Trophoblast cell (in vitro differentiated cells and primary cell): ENCODE measurements around the gene KNOP1.

Source experiments
- DNase-seq, 2 donors: peaks; one replicate each; pipeline ENCODE4 v3.0.0-alpha.2; 2016
- H2AFZ ChIP-seq: 2 replicates; pipeline ENCODE4 v1.6.1; 2013; ENCODE audit warnings: low read length, moderate library complexity, mild to moderate bottlenecking; ENCODE audit not compliant: insufficient read depth, poor library complexity
- H2AK5ac ChIP-seq: 2 replicates; pipeline ENCODE4 v1.6.1; 2013; ENCODE audit warnings: mild to moderate bottlenecking, low read length
- H2BK120ac ChIP-seq: 2 replicates; pipeline ENCODE4 v1.6.1; 2013; ENCODE audit warnings: low read length, mild to moderate bottlenecking, moderate library complexity; ENCODE audit not compliant: insufficient read depth, poor library complexity
- H2BK12ac ChIP-seq: 2 replicates; pipeline ENCODE4 v1.6.1; 2013; ENCODE audit warnings: mild to moderate bottlenecking, low read length, moderate library complexity
- H2BK5ac ChIP-seq: 2 replicates; pipeline ENCODE4 v1.6.1; 2013; ENCODE audit warnings: low read length, low read depth, moderate library complexity, mild to moderate bottlenecking; ENCODE audit not compliant: poor library complexity
- H3K14ac ChIP-seq: 2 replicates; pipeline ENCODE4 v1.6.1; 2013; ENCODE audit warnings: mild to moderate bottlenecking, low read length
- H3K18ac ChIP-seq: 2 replicates; pipeline ENCODE4 v1.6.1; 2013; ENCODE audit warnings: mild to moderate bottlenecking, low read length
- H3K23ac ChIP-seq: 2 replicates; pipeline ENCODE4 v1.6.1; 2013; ENCODE audit warnings: low read length
- H3K27ac ChIP-seq: 2 replicates; pipeline ENCODE4 v1.5.1; 2013; ENCODE audit warnings: low read depth, mild to moderate bottlenecking, inconsistent platforms, low read length, moderate library complexity
- H3K27me3 ChIP-seq: 2 replicates; pipeline ENCODE4 v1.6.1; 2013; ENCODE audit warnings: inconsistent platforms, mild to moderate bottlenecking, low read length, moderate library complexity; ENCODE audit not compliant: insufficient read depth
- H3K36me3 ChIP-seq, 2 experiments: 1 replicate in 1 of 2; 2 replicates in 1 of 2; pipeline ENCODE4 v1.6.1; 2013; ENCODE audit warnings: low read length in 2 of 2, mild to moderate bottlenecking in 2 of 2, moderate library complexity in 1 of 2; ENCODE audit not compliant: insufficient read depth in 2 of 2, control insufficient read depth in 1 of 2
- H3K4ac ChIP-seq: 2 replicates; pipeline ENCODE4 v1.6.1; 2013; ENCODE audit warnings: low read depth, mild to moderate bottlenecking, low read length, moderate library complexity
- H3K4me1 ChIP-seq, 2 experiments: 1 replicate in 1 of 2; 2 replicates in 1 of 2; pipeline ENCODE4 v1.6.1; 2013; ENCODE audit warnings: low read length in 2 of 2, mild to moderate bottlenecking in 2 of 2, moderate library complexity in 1 of 2; ENCODE audit not compliant: insufficient read depth in 2 of 2, control insufficient read depth in 1 of 2
- H3K4me2 ChIP-seq: 2 replicates; pipeline ENCODE4 v1.6.1; 2013; ENCODE audit warnings: inconsistent platforms, mild to moderate bottlenecking, low read length, moderate library complexity
- H3K4me3 ChIP-seq: 2 replicates; pipeline ENCODE4 v1.5.1; 2013; ENCODE audit warnings: mild to moderate bottlenecking, low read depth, low read length, inconsistent platforms
- H3K79me1 ChIP-seq: one replicate; pipeline ENCODE4 v1.6.1; 2013; ENCODE audit warnings: low read length
- H3K79me2 ChIP-seq: 2 replicates; pipeline ENCODE4 v1.6.1; 2013; ENCODE audit warnings: low read length, mild to moderate bottlenecking; ENCODE audit not compliant: control insufficient read depth, insufficient read depth, poor library complexity
- H3K9ac ChIP-seq: 2 replicates; pipeline ENCODE4 v1.6.1; 2013; ENCODE audit warnings: mild to moderate bottlenecking, low read length
- H3K9me3 ChIP-seq: 2 replicates; pipeline ENCODE4 v1.6.1; 2013; ENCODE audit warnings: low read depth, mild to moderate bottlenecking, control low read depth, inconsistent platforms, low read length; ENCODE audit not compliant: insufficient read depth
- H4K12ac ChIP-seq: 2 replicates; pipeline ENCODE4 v1.6.1; 2013; ENCODE audit warnings: low read depth, mild to moderate bottlenecking, low read length, moderate library complexity
- H4K8ac ChIP-seq: 2 replicates; pipeline ENCODE4 v1.6.1; 2013; ENCODE audit warnings: low read depth, mild to moderate bottlenecking, low read length, moderate library complexity
- H4K91ac ChIP-seq: one replicate; pipeline ENCODE4 v1.6.1; 2013; ENCODE audit warnings: low read depth, mild to moderate bottlenecking, low read length, moderate library complexity
- WGBS: extraction: QIAGEN DNeasy Blood & Tissue Kit; methylation state at CpG from one replicate; pipeline ENCODE4 v1.1.7; 2013; ENCODE audit warnings: missing lambda C conversion rate; ENCODE audit not compliant: insufficient read length, insufficient coverage; ENCODE audit errors: extremely low coverage; 5-methylcytosine and 5-hydroxymethylcytosine counted together

The KNOP1 gene

DNA sequence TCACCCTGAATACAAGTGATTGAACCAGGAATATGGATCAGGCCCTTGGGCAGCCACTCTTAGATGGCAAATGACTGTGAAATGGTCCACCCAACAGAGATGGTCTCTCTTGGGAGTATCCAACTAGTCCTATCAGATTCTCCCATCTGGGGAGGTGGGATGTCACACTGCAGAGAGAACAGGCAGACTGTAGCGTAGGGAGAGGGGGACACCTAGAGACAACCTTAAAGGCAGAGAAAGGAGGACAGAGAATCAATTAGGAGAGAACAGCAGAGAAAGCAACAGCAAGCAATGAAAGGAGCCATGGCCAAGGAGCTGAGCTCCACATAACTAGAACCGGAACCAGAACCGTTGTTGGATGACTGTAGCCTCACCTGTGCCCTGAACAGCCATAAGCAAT is 37.2 kb upstream of the KNOP1 start:
- Histone ChIP-seq H4K8ac (no peak overlapping the region), H3K4ac (no peak overlapping the region), H3K9me3 (no peaks in the 10 kb centered on the region), H3K14ac (no peak overlapping the region), H4K91ac (no peak overlapping the region), H2AK5ac (no peak overlapping the region), H2BK120ac (no peak overlapping the region), H3K4me1 (no peaks in the 10 kb centered on the region), H3K4me2 (no peak overlapping the region), H3K27ac (no peak overlapping the region), H2BK5ac (no peak overlapping the region), H4K12ac (no peak overlapping the region), H3K18ac (no peak overlapping the region), H2BK12ac (no peak overlapping the region), H3K4me3 (no peak overlapping the region), H3K23ac (no peak overlapping the region), H3K9ac (no peak overlapping the region), H3K27me3 (no peaks in the 10 kb centered on the region), H3K79me2 (no peaks in the 10 kb centered on the region), H3K79me1 (no peaks in the 10 kb centered on the region), H2AFZ (no peak overlapping the region), H3K36me3 (no peaks in the 10 kb centered on the region)
- no peak for DNase-seq
- no CpG with 5 or more reads among the region's 3 CpGs for WGBS

DNA sequence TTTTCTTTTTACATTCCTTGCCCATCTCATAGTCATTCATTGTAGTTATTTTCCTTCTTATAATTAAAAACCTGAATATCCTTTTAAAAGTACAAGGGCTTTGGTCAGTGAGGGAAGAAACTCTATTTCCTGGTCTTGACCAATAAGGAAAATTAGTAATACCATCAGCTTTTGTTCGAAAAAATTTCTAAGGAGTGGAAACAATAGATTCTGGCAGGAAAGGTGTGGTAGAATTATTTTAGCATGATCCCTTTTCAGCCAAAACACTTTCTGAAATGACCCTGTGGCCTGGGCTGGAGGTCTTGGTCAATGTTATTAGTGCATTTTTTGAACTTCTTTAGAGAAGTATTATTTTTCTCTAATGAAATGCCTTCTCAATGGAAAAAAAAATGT is 36.6 kb upstream of the KNOP1 start:
- H3K9me3 ChIP-seq = no peaks in the 10 kb centered on the region
- H4K12ac ChIP-seq = no peak overlapping the region
- H3K4ac ChIP-seq = no peak overlapping the region
- H3K79me1 ChIP-seq = no peaks in the 10 kb centered on the region
- no peak for DNase-seq
- no peak overlapping the region for H3K23ac ChIP-seq
- H2BK12ac ChIP-seq = no peak overlapping the region
- no peaks in the 10 kb centered on the region for H3K27me3 ChIP-seq
- H3K9ac ChIP-seq = no peak overlapping the region
- no peak overlapping the region for H2AK5ac ChIP-seq
- no peak overlapping the region for H3K14ac ChIP-seq
- H3K4me2 ChIP-seq = no peak overlapping the region
- H2AFZ ChIP-seq = no peak overlapping the region
- H2BK5ac ChIP-seq = no peak overlapping the region
- no peak overlapping the region for H3K4me3 ChIP-seq
- H3K79me2 ChIP-seq = no peaks in the 10 kb centered on the region
- H4K91ac ChIP-seq = no peak overlapping the region
- no peak overlapping the region for H3K27ac ChIP-seq
- no peak overlapping the region for H3K18ac ChIP-seq
- H3K4me1 ChIP-seq = no peaks in the 10 kb centered on the region
- no peak overlapping the region for H2BK120ac ChIP-seq
- WGBS = no CpG with 5 or more reads among the region's 1 CpG
- H4K8ac ChIP-seq = no peak overlapping the region
- no peaks in the 10 kb centered on the region for H3K36me3 ChIP-seq

DNA sequence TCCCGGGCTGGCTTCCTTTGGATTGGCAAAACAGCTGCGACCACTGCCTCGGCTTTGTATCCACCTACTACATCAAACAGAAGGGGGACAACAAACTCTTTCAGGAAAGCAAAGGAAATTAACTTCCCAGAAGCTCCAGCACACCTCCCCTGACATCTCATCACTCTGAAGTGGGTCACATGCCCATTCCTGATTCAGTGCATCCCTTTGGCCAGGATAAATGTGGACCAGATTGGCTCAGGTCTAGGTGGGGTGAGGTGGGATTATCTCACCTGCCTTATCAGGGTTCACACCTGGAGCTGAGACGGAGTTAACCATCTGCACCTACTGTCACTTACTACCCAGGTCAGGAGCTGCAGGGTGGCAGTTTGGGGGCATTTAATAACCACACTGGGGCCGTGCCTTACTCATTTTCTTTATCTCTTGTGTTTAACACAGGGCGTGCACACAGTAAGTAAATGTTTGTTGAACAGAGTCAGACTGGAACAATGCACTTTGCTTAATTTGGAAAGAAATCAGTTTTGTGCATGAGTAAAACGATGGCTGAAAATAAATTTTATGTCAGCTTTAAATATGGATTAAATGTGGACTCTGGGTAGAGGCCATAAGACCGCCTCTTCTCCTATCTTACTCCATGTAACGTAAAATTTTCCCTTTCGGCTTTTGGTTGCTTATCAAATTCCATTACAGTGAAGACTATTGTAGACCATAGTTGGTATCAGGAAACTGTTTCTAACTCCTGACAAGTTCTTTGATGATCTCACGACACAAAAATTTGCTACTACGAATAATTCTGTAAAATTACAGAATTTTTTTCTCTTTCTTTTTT is 36.0 kb upstream of the KNOP1 start:
- H3K4me3 ChIP-seq = no peak overlapping the region
- H2BK5ac ChIP-seq = no peak overlapping the region
- no CpG with 5 or more reads among the region's 12 CpGs for WGBS
- H3K4me2 ChIP-seq = no peak overlapping the region
- H3K14ac ChIP-seq = no peak overlapping the region
- no peak overlapping the region for H2AK5ac ChIP-seq
- no peak overlapping the region for H4K91ac ChIP-seq
- H3K4ac ChIP-seq = no peak overlapping the region
- no peak overlapping the region for H3K23ac ChIP-seq
- H2BK120ac ChIP-seq = no peak overlapping the region
- H3K36me3 ChIP-seq = no peaks in the 10 kb centered on the region
- H3K18ac ChIP-seq = no peak overlapping the region
- no peak overlapping the region for H2BK12ac ChIP-seq
- H3K27ac ChIP-seq = no peak overlapping the region
- no peaks in the 10 kb centered on the region for H3K9me3 ChIP-seq
- H4K8ac ChIP-seq = no peak overlapping the region
- no peaks in the 10 kb centered on the region for H3K27me3 ChIP-seq
- H3K4me1 ChIP-seq = peaks cover 3% of the 10 kb centered on the region in 2 experiments
- no peak overlapping the region for H3K9ac ChIP-seq
- no peaks in the 10 kb centered on the region for H3K79me1 ChIP-seq
- no peak overlapping the region for H4K12ac ChIP-seq
- peak in 1 of 2 donors; percentile 67 for DNase-seq
- H3K79me2 ChIP-seq = no peaks in the 10 kb centered on the region
- H2AFZ ChIP-seq = no peak overlapping the region

DNA sequence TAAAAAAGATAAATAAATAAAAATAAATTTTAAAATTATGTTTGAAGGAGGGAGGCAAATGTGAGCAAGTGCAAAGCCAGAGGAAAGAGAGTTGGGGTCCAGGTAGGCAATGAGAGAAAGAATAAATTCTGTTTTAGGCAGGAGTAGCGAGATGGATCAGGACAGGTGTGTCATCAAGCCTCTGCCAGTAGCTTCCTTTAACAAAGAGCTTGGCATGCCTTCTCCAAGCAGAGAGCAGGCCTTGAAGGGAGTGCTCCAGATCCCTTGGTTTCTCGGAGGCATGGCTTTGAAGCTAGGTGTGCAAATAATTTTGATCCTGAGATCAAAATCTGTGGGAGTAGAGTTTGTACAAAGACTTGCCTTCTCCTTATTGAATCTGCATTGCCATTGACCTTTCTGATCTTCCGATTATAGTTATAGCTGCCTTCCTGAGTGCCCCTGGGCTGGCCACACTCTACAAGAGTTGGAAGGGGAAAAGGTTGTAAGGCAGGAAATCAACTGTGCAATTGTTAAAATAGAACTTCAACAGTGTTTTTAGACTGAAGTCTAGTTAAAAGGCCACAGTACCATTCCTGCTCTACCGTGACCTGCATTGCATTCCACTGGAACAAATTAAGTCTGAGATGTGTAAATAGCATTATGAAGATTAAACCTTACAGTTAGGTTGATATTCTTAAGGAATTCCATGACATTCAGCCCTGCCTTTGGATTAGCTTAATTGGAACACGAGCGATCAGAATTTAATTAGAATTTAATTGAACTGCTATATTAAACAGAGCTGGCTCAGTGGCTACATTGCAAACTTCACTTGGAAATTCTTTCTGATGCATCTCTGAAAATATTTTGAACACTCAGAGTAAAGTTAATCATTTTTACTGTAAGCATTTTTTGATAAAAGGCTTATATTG is 33.7 kb upstream of the KNOP1 start:
- no peak overlapping the region for H3K27ac ChIP-seq
- H3K23ac ChIP-seq = no peak overlapping the region
- DNase-seq = no peak
- H3K4ac ChIP-seq = no peak overlapping the region
- H3K79me2 ChIP-seq = no peaks in the 10 kb centered on the region
- H4K91ac ChIP-seq = no peak overlapping the region
- H3K4me1 ChIP-seq = peaks cover 3% of the 10 kb centered on the region in 2 experiments
- H2BK5ac ChIP-seq = no peak overlapping the region
- no peak overlapping the region for H2AK5ac ChIP-seq
- no peak overlapping the region for H2BK12ac ChIP-seq
- WGBS = no CpG with 5 or more reads among the region's 6 CpGs
- no peaks in the 10 kb centered on the region for H3K27me3 ChIP-seq
- no peak overlapping the region for H4K8ac ChIP-seq
- H3K4me2 ChIP-seq = no peak overlapping the region
- no peak overlapping the region for H3K9ac ChIP-seq
- no peaks in the 10 kb centered on the region for H3K79me1 ChIP-seq
- H3K9me3 ChIP-seq = no peaks in the 10 kb centered on the region
- no peaks in the 10 kb centered on the region for H3K36me3 ChIP-seq
- no peak overlapping the region for H3K18ac ChIP-seq
- H4K12ac ChIP-seq = no peak overlapping the region
- H2BK120ac ChIP-seq = no peak overlapping the region
- H2AFZ ChIP-seq = no peak overlapping the region
- H3K14ac ChIP-seq = no peak overlapping the region
- no peak overlapping the region for H3K4me3 ChIP-seq
